ENCODE measurements around the gene UBLCP1. TPM values are rescaled to one million over a fixed set of nuclear protein-coding genes. Genes with fewer than 3 reads are reported as not detected.
A peak's percentile ranks its signal among the peaks of the same experiment; 100 is the strongest.

UBLCP1 gene
- total RNA-seq, 1 donor = 36.7 TPM

GRCh38 chr5:159330131-159330800 lies 67.2 kb downstream of the UBLCP1 start, which contains the start of gene IL12B:
Gene IL12B (minus strand): TSS chr5:159330487. CDS start chr5:159326782, 3,705 bp downstream.
- no peak for TF ChIP-seq CTCF (IDR thresholded peaks at IDR 0.05; ENCODE audit: insufficient read depth, low read depth, low read length)
- peak within 1 kb of the TSS; percentile 60 for H3K4me3 ChIP-seq (ENCODE audit: low read depth, low read length)
- no peak for DNase-seq (ENCODE audit: low read depth)

GRCh38 chr5:159331093-159331973 lies 68.2 kb downstream of the UBLCP1 start:
- H3K4me3 ChIP-seq (ENCODE audit: low read depth, low read length) = peak overlapping the region; percentile 60
- DNase-seq (ENCODE audit: low read depth) = peak; percentile 25
- peak; percentile 83 for TF ChIP-seq CTCF (IDR thresholded peaks at IDR 0.05; ENCODE audit: insufficient read depth, low read depth, low read length)

GRCh38 chr5:159332800-159333544 lies 69.9 kb downstream of the UBLCP1 start:
- DNase-seq (ENCODE audit: low read depth) = no peak
- no peak overlapping the region for H3K4me3 ChIP-seq (ENCODE audit: low read depth, low read length)
- TF ChIP-seq CTCF (IDR thresholded peaks at IDR 0.05; ENCODE audit: insufficient read depth, low read depth, low read length) = no peak

- no peak for DNase-seq (ENCODE audit: low read depth)
- H3K4me3 ChIP-seq (ENCODE audit: low read depth, low read length) = no peak overlapping the region
These were observed 70.4 kb downstream of the UBLCP1 start for GRCh38 chr5:159333545-159333925.

More at GRCh38 chr5:159333545-159333925, 70.4 kb downstream of the UBLCP1 start:
- TF ChIP-seq CTCF (IDR thresholded peaks at IDR 0.05; ENCODE audit: insufficient read depth, low read depth, low read length) = no peak

Small RNAs within 50 kb of the gene (small RNA-seq; reads per million reads assigned to genes)
- not detected for gene RF00263
- not detected for gene RNU4ATAC2P

Other genes with a start within 250 kb of the UBLCP1 start
- gene EBF1, start 163.4 kb upstream of the UBLCP1 start, total RNA-seq = 8.1 and 9.1 TPM in 2 replicates
- 52.5 and 84.2 TPM in 2 replicates for gene RNF145, start 53.7 kb upstream of the UBLCP1 start, total RNA-seq
- not detected in 2 replicates for gene IL12B, start 67.2 kb downstream of the UBLCP1 start, total RNA-seq